SIG-M5 treated with dmso at 0.1 percent for 504 hours (cell line): Measurements from ENCODE around the gene NFIB.

Experiments
- DNase-seq: peaks from one replicate; lab custom pipeline; 2025; ENCODE audit not compliant: unreplicated experiment; lab: John Stamatoyannopoulos, UW

The NFIB gene

GRCh38 chr9:14127656-14128055 is 186.3 kb downstream of the NFIB start:
- DNase-seq = no peak

- DNase-seq = no peak
Measured at GRCh38 chr9:14119694-14120514, 194.0 kb downstream of the NFIB start.

- no peak for DNase-seq
Measured at GRCh38 chr9:14112226-14112625, 201.7 kb downstream of the NFIB start.

- DNase-seq = no peak
Measured at GRCh38 chr9:14111696-14112095, 202.2 kb downstream of the NFIB start.

- no peak for DNase-seq
Measured at GRCh38 chr9:14107977-14108376, 206.0 kb downstream of the NFIB start.

- no peak for DNase-seq
Measured at GRCh38 chr9:14107495-14107894, 206.4 kb downstream of the NFIB start.

- DNase-seq = no peak
Measured at GRCh38 chr9:14106699-14107098, 207.2 kb downstream of the NFIB start.

- DNase-seq = no peak
Measured at GRCh38 chr9:14104496-14104895, 209.4 kb downstream of the NFIB start.

GRCh38 chr9:14103115-14103514 is 210.8 kb downstream of the NFIB start:
- DNase-seq = no peak

GRCh38 chr9:14099737-14100136 is 214.2 kb downstream of the NFIB start:
- DNase-seq = no peak

- DNase-seq = no peak
Measured at GRCh38 chr9:14098486-14099180, 215.3 kb downstream of the NFIB start.

- DNase-seq = no peak
Measured at GRCh38 chr9:14097666-14098415, 216.1 kb downstream of the NFIB start.

GRCh38 chr9:14097215-14097614 is 216.7 kb downstream of the NFIB start:
- no peak for DNase-seq

- DNase-seq = no peak
Measured at GRCh38 chr9:14096258-14096922, 217.6 kb downstream of the NFIB start.

- DNase-seq = no peak
Measured at GRCh38 chr9:14095277-14095676, 218.7 kb downstream of the NFIB start.

- DNase-seq = no peak
Measured at GRCh38 chr9:14094491-14094890, 219.4 kb downstream of the NFIB start.

- DNase-seq = no peak
Measured at GRCh38 chr9:14092344-14092743, 221.6 kb downstream of the NFIB start.

- no peak for DNase-seq
Measured at GRCh38 chr9:14089051-14089803, 224.7 kb downstream of the NFIB start.

GRCh38 chr9:14087576-14087975 is 226.4 kb downstream of the NFIB start:
- no peak for DNase-seq

GRCh38 chr9:14086495-14086894 is 227.4 kb downstream of the NFIB start:
- DNase-seq = no peak

- DNase-seq = no peak
Measured at GRCh38 chr9:14085810-14086209, 228.1 kb downstream of the NFIB start.
